SK-N-SH (cell line): ENCODE results near the gene OR2T27.

ENCODE experiments used
- ELF1 ChIP-seq: IDR thresholded peaks from 2 replicates; pipeline ENCODE4 v1.4.0; 2012
- EP300 ChIP-seq, 2 experiments: IDR thresholded peaks; 2 replicates each; pipeline versions ENCODE4 v1.4.0 to v1.6.1; 2012; ENCODE audit warnings: borderline replicate concordance in 1 of 2, low read depth in 1 of 2, low read length in 1 of 2
- JUND ChIP-seq: IDR thresholded peaks from 2 replicates; pipeline ENCODE4 v1.4.0; 2012
- NFIC ChIP-seq: IDR thresholded peaks from 2 replicates; pipeline ENCODE4 v1.4.0; 2012; ENCODE audit warnings: borderline replicate concordance
- POLR2AphosphoS5 ChIP-seq: IDR thresholded peaks from 2 replicates; pipeline ENCODE4 v1.6.1; 2012; ENCODE audit warnings: low read depth, low read length
- RAD21 ChIP-seq: IDR thresholded peaks from 2 replicates; pipeline ENCODE4 v1.6.1; 2012; ENCODE audit warnings: mild to moderate bottlenecking, low read length
- TF ChIP-seq, protein P1 (sequence below): IDR thresholded peaks from 2 replicates; pipeline ENCODE4 v1.6.1; 2012; ENCODE audit warnings: mild to moderate bottlenecking, low read depth, low read length, moderate library complexity

DNA sequence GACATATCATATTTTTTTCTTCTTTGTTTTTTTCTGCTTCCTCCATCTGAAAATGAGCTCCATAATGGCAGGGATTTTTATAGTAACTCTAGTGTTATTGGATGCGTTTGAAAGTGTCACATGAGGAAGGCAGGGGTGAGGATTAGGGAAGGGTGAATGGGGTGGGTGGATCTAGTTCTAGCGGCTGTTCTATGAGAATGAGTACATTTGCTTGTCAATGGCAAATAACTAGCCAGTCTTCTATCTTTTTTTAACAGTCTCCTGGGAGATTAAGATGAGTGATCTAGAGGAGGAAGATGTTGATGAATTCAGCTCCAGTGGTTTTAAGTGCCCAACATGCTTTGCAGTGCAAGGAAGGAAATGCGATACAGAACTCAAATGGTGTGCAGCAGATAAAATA, 41.4 kb upstream of the OR2T27 start:
- no peak for TF ChIP-seq JUND
- no peak for TF ChIP-seq POLR2AphosphoS5
- no peak for TF ChIP-seq NFIC
- TF ChIP-seq, protein P1, sequence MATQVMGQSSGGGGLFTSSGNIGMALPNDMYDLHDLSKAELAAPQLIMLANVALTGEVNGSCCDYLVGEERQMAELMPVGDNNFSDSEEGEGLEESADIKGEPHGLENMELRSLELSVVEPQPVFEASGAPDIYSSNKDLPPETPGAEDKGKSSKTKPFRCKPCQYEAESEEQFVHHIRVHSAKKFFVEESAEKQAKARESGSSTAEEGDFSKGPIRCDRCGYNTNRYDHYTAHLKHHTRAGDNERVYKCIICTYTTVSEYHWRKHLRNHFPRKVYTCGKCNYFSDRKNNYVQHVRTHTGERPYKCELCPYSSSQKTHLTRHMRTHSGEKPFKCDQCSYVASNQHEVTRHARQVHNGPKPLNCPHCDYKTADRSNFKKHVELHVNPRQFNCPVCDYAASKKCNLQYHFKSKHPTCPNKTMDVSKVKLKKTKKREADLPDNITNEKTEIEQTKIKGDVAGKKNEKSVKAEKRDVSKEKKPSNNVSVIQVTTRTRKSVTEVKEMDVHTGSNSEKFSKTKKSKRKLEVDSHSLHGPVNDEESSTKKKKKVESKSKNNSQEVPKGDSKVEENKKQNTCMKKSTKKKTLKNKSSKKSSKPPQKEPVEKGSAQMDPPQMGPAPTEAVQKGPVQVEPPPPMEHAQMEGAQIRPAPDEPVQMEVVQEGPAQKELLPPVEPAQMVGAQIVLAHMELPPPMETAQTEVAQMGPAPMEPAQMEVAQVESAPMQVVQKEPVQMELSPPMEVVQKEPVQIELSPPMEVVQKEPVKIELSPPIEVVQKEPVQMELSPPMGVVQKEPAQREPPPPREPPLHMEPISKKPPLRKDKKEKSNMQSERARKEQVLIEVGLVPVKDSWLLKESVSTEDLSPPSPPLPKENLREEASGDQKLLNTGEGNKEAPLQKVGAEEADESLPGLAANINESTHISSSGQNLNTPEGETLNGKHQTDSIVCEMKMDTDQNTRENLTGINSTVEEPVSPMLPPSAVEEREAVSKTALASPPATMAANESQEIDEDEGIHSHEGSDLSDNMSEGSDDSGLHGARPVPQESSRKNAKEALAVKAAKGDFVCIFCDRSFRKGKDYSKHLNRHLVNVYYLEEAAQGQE, result no peak
- no peak for TF ChIP-seq RAD21
- no peak for TF ChIP-seq ELF1
- no peak for TF ChIP-seq EP300 (IDR thresholded peaks at IDR 0.05; ENCODE audit: borderline replicate concordance in 1 of 2, low read depth in 1 of 2, low read length in 1 of 2)
